ENCODE data around the gene PCYT1A.

GRCh38 chr3:196317687-196318467 is 30.4 kb upstream of the PCYT1A start, which contains the start of gene DYNLT2B:
- TF ChIP-seq CTCF (conservative IDR thresholded peaks at IDR 0.05 in 1 of 2, IDR thresholded peaks at IDR 0.05 in 1 of 2; ENCODE audit: extremely low read depth in 1 of 2, insufficient read depth in 1 of 2, low read depth in 1 of 2, low read length in 2 of 2): peak in 1 of 2 donors; percentile 9
- no peak for TF ChIP-seq EZH2 (IDR thresholded peaks at IDR 0.05; ENCODE audit: borderline replicate concordance, low read length)

All from mammary epithelial cell (primary cell).